ENCODE data around the gene SMTNL1.

DNA sequence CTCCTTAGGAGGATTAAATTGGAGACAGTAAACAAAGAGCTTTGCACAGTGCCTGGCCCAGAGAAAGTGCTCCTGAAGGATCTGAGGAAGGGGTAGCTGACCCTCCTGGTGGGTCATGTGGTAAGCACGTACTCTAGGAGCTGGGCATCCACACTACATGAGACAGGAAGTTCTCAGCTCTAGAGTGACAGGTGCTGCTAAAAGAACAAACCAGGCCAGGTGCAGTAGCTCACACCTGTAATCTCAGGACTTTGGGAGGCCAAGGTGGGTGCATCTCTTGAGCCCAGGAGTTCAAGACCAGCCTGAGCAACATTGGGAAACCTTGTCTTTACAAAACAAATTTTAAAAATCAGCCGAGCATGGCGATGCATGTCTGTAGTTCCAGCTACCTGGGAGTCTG lies 35.0 kb upstream of the SMTNL1 start:
- TF ChIP-seq CTCF (IDR thresholded peaks at IDR 0.05) (no peak), POLR2A (IDR thresholded peaks at IDR 0.05) (no peak)

Data from esophagus squamous epithelium (tissue), 4 donors.